ENCODE data around the gene ARHGAP15.

DNA sequence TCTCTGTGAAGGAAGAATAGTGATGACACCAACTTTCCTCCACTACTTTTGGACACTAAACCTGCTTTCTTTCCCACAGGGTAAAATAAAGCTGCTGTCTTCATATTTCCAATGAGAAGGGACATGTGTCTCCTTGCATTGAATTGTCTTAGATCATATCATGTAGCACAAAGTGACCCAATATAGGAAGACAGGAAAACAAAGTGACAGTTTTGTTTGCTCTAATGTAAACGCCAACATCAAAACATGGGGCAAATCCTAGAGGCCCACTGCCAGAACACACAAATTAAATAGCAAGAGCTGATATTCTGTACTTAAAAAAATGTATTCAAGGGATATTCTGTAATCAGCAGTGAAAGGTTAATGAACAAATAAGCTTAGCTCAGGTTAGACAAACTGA, 36.1 kb downstream of the ARHGAP15 start:
- TF ChIP-seq, protein P1, sequence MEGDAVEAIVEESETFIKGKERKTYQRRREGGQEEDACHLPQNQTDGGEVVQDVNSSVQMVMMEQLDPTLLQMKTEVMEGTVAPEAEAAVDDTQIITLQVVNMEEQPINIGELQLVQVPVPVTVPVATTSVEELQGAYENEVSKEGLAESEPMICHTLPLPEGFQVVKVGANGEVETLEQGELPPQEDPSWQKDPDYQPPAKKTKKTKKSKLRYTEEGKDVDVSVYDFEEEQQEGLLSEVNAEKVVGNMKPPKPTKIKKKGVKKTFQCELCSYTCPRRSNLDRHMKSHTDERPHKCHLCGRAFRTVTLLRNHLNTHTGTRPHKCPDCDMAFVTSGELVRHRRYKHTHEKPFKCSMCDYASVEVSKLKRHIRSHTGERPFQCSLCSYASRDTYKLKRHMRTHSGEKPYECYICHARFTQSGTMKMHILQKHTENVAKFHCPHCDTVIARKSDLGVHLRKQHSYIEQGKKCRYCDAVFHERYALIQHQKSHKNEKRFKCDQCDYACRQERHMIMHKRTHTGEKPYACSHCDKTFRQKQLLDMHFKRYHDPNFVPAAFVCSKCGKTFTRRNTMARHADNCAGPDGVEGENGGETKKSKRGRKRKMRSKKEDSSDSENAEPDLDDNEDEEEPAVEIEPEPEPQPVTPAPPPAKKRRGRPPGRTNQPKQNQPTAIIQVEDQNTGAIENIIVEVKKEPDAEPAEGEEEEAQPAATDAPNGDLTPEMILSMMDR (IDR thresholded peaks at IDR 0.05): no peak
- no peak for TF ChIP-seq POLR2A (IDR thresholded peaks at IDR 0.05)

Data from esophagus squamous epithelium (tissue), 4 donors.